ENCODE data around the gene CHN1. TPM values are rescaled to one million over a fixed set of nuclear protein-coding genes. Genes with fewer than 3 reads are reported as not detected.

CHN1 gene
- total and polyA plus RNA-seq, 2 of the 8 experiments (the other 6 are each of a cell fraction or from before 2014, with no cell fraction given): 54.0 to 65.7 TPM

GRCh38 chr2:174775571-174775980, 229.6 kb downstream of the CHN1 start:
- H2BK12ac ChIP-seq (ENCODE audit: low read depth, low read length): peak overlapping the region; percentile 88; the same call in 1 of the 2 replicates
- no peak overlapping the region for H3K9ac ChIP-seq (replicated peaks in 1 of 4; ENCODE audit: extremely low read depth in 1 of 4, low read depth in 3 of 4, low read length in 3 of 4)
- no peak overlapping the region for H3K56ac ChIP-seq (replicated peaks; ENCODE audit: insufficient read length, low read depth, low read length)
- no peak for DNase-seq (ENCODE audit: low read depth in 1 of 2, low spot score in 2 of 2)
- no peak overlapping the region for H3K23ac ChIP-seq (ENCODE audit: insufficient read length)
- peak overlapping the region; percentile 67 for H4K91ac ChIP-seq (replicated peaks; ENCODE audit: insufficient read length, low read length)
- ChIA-PET POLR2A (ENCODE audit: partially characterized antibody) (interaction anchor here (0.6 to 5.4 kb wide), 4 partner anchors 11 to 44 kb away, joined by 3 to 50 read pairs (median 4); partner anchors contain the start of gene CHRNA1), CTCF (ENCODE audit: partially characterized antibody) (interaction anchor here (0.6 to 12.2 kb wide), 51 partner anchors 9 to 328 kb away, joined by 3 to 249 read pairs (median 4); partner anchors contain the start of gene CHRNA1)
- H3K4me3 ChIP-seq (ENCODE audit: extremely low read depth in 1 of 4, insufficient read depth in 2 of 4, low read depth in 3 of 4, low read length in 4 of 4): no peak overlapping the region
- no peaks in the 10 kb centered on the region for H3K9me3 ChIP-seq (ENCODE audit: insufficient read depth in 2 of 2, low read depth in 1 of 2, low read length in 1 of 2)
- H2BK15ac ChIP-seq (ENCODE audit: low read length): peak overlapping the region; percentile 90; the same call in 1 of the 2 replicates
- H3K14ac ChIP-seq (ENCODE audit: insufficient read length): no peak overlapping the region
- no peak overlapping the region for H4K5ac ChIP-seq (ENCODE audit: insufficient read length, low read depth, low read length)
- no peak overlapping the region for H3K4me2 ChIP-seq (ENCODE audit: insufficient read depth in 1 of 2, low read depth in 2 of 2, low read length in 2 of 2)
- H3K18ac ChIP-seq (ENCODE audit: extremely low read depth, low read length): peak overlapping the region; percentile 80
- H2AK5ac ChIP-seq (ENCODE audit: low read depth, low read length): no peak overlapping the region
- H3K36me3 ChIP-seq (ENCODE audit: control insufficient read depth in 2 of 4, insufficient read depth in 4 of 4, low read length in 3 of 4): no peaks in the 10 kb centered on the region
- 92% methylated on average over 5 of the region's 5 CpGs; no CpG with 5 or more reads in 1 of the 2 experiments for WGBS, 2 experiments (ENCODE audit: extremely low coverage in 1 of 2, insufficient coverage in 1 of 2, insufficient read length in 1 of 2, insufficient replicate concordance in 2 of 2, low coverage in 1 of 2, low lambda C conversion rate in 2 of 2, missing lambda C conversion rate in 1 of 2)
- peak overlapping the region; percentile 48 for H3K4ac ChIP-seq (replicated peaks; ENCODE audit: insufficient read length, low read depth, low read length)
- no peak overlapping the region; the same call in 1 of the 2 replicates for H4K8ac ChIP-seq (ENCODE audit: extremely low read depth, insufficient read depth, low read length)
- H3K79me2 ChIP-seq (ENCODE audit: control insufficient read depth in 1 of 2, insufficient read depth in 2 of 2, low read length in 2 of 2): no peaks in the 10 kb centered on the region
- H2BK20ac ChIP-seq (ENCODE audit: low read length): peak overlapping the region; percentile 24; the same call in 1 of the 2 replicates
- no peaks in the 10 kb centered on the region for H3K23me2 ChIP-seq (ENCODE audit: low read depth, low read length)
- no peaks in the 10 kb centered on the region for H3K27me3 ChIP-seq (replicated peaks in 1 of 4; ENCODE audit: control insufficient read depth in 3 of 4, extremely low read depth in 1 of 4, insufficient read depth in 3 of 4, low read length in 3 of 4)
- no peak for FAIRE-seq
- H2AFZ ChIP-seq (ENCODE audit: low read length): no peak overlapping the region
- H4K20me1 ChIP-seq (replicated peaks in 1 of 2; ENCODE audit: control insufficient read depth in 1 of 2, insufficient read depth in 2 of 2, low read length in 2 of 2): no peaks in the 10 kb centered on the region
- H3K4me1 ChIP-seq (replicated peaks in 1 of 4; ENCODE audit: control insufficient read depth in 3 of 4, insufficient read depth in 4 of 4, low read length in 3 of 4): peaks cover 8 to 28% (median 12%) of the 10 kb centered on the region in 4 experiments
- peak overlapping the region; percentile 60; the same call in 1 of the 2 replicates for H2BK5ac ChIP-seq (ENCODE audit: low read depth, low read length)
- H3K27ac ChIP-seq (ENCODE audit: low read depth, low read length): no peak overlapping the region
- H3K79me1 ChIP-seq (ENCODE audit: low read depth, low read length): no peaks in the 10 kb centered on the region
- H2BK120ac ChIP-seq (replicated peaks; ENCODE audit: low read depth, low read length): peak overlapping the region; percentile 79
- TF ChIP-seq CHD1 (IDR thresholded peaks at IDR 0.05; ENCODE audit: low read depth, low read length): no peak
- no peak for TF ChIP-seq SIN3A (conservative IDR thresholded peaks at IDR 0.05 in 1 of 2, IDR thresholded peaks at IDR 0.05 in 1 of 2; ENCODE audit: low read depth in 1 of 2, low read length in 2 of 2)
- TF ChIP-seq TAF1 (IDR thresholded peaks at IDR 0.05; ENCODE audit: low read depth, low read length): no peak
- no peak for TF ChIP-seq KDM5A (IDR thresholded peaks at IDR 0.05; ENCODE audit: low read length)
- TF ChIP-seq POLR2A (IDR thresholded peaks at IDR 0.05; ENCODE audit: control extremely low read depth in 1 of 2, low read depth in 2 of 2, low read length in 2 of 2): no peak
- TF ChIP-seq BRCA1 (IDR thresholded peaks at IDR 0.05; ENCODE audit: low read depth, low read length): no peak
- TF ChIP-seq SRF (IDR thresholded peaks at IDR 0.05; ENCODE audit: low read depth, low read length): no peak
- TF ChIP-seq ZNF274 (IDR thresholded peaks at IDR 0.05; ENCODE audit: borderline replicate concordance, extremely low read depth, low read length): no peak
- no peak for TF ChIP-seq CBX8 (IDR thresholded peaks at IDR 0.05; ENCODE audit: borderline replicate concordance, low read depth, low read length)
- no peak for TF ChIP-seq JUND (IDR thresholded peaks at IDR 0.05; ENCODE audit: low read length)
- TF ChIP-seq, protein P1, sequence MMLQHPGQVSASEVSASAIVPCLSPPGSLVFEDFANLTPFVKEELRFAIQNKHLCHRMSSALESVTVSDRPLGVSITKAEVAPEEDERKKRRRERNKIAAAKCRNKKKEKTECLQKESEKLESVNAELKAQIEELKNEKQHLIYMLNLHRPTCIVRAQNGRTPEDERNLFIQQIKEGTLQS (IDR thresholded peaks at IDR 0.05; ENCODE audit: insufficient read depth, low read depth, low read length): no peak
- no peak for TF ChIP-seq CBX5 (IDR thresholded peaks at IDR 0.05; ENCODE audit: low read depth, low read length)
- TF ChIP-seq GTF2F1 (IDR thresholded peaks at IDR 0.05; ENCODE audit: borderline replicate concordance, low read depth, low read length): no peak
- no peak for TF ChIP-seq NRF1 (IDR thresholded peaks at IDR 0.05; ENCODE audit: low read depth, low read length)

Data from H1 (cell line).